HCT116 (cell line): Measurements from ENCODE around the gene ALDH1A2. TPM values are rescaled to one million over a fixed set of nuclear protein-coding genes. Genes with fewer than 3 reads are reported as not detected.

ENCODE experiments used
- ATAC-seq: fragments of 200-7000 bp; cut with Tn5 transposase; 2 replicates; pipeline ENCODE4 v1.9.1; 2020; ENCODE audit warnings: mild to moderate bottlenecking, moderate library complexity
- BruUV-seq: library from RNA; stranded (reverse); fragments of 400-500 nt; replicated peaks from 2 replicates; lab custom pipeline; 2021; lab: Mats Ljungman, UMichigan
- CTCF ChIA-PET: fragments of 300-600 bp; sonication (Branson Sonifier 250); formaldehyde crosslinking; loops from one replicate; lab custom pipeline; 2021; ENCODE audit warnings: antibody characterized with exemption; lab: Charles Lee
- POLR2A ChIA-PET: fragments of 300-600, 350-600 bp; sonication (Branson Sonifier 250); formaldehyde crosslinking; loops from one replicate; lab custom pipeline; 2021; ENCODE audit warnings: antibody characterized with exemption; lab: Charles Lee
- RAD21 ChIA-PET, 2 experiments: fragments of 300-600 bp; sonication (Branson Sonifier 250); formaldehyde crosslinking; loops; one replicate each; lab custom pipeline; 2023; ENCODE audit warnings: low total read pairs in 2 of 2; ENCODE audit not compliant: uncharacterized antibody in 2 of 2, unreplicated experiment in 2 of 2, low non-redundant PET in 1 of 2; lab: Charles Lee
- DNase-seq: peaks from one replicate; pipeline ENCODE4 v3.0.0-alpha.2; 2010; ENCODE audit warnings: low read depth, low spot score
- H2AFZ ChIP-seq: fragments of 200-600 bp; shearing (Covaris generic), sonication (generic); 2 replicates; pipeline ENCODE4 v1.6.1; 2017; ENCODE audit warnings: low read depth, mixed run types, mixed read lengths, antibody characterized with exemption, low read length; ENCODE audit not compliant: poor library complexity, severe bottlenecking
- H3K27ac ChIP-seq: 2 replicates; pipeline ENCODE4 v1.5.1; 2012; ENCODE audit warnings: low read depth, low read length
- H3K27me3 ChIP-seq: fragments of 200-600 bp; sonication (generic); 2 replicates; pipeline ENCODE4 v1.6.1; 2016; ENCODE audit warnings: mixed run types, low read length, mixed read lengths; ENCODE audit not compliant: insufficient read depth
- H3K36me3 ChIP-seq, 2 experiments: fragments of 200-500 bp in 1 of 2; fragments of 200-600 bp in 1 of 2; sonication (Bioruptor generic) in 1 of 2; sonication (generic) in 1 of 2; 2 replicates each; pipeline versions ENCODE4 v1.5.1 to v1.6.1; 2014 to 2016; ENCODE audit warnings: low read length in 2 of 2, inconsistent platforms in 1 of 2, mixed read lengths in 1 of 2, mixed run types in 1 of 2; ENCODE audit not compliant: insufficient read depth in 2 of 2, control insufficient read depth in 1 of 2
- H3K4me1 ChIP-seq, 2 experiments: fragments of 200-600 bp in 1 of 2; sonication (generic) in 1 of 2; 2 replicates each; pipeline versions ENCODE4 v1.5.1 to v1.6.1; 2012 to 2017; ENCODE audit warnings: low read length in 2 of 2, inconsistent platforms in 1 of 2, mild to moderate bottlenecking in 1 of 2, mixed read lengths in 1 of 2, mixed run types in 1 of 2, moderate library complexity in 1 of 2; ENCODE audit not compliant: insufficient read depth in 2 of 2, control insufficient read depth in 1 of 2
- H3K4me2 ChIP-seq: fragments of 200-600 bp; sonication (generic); 2 replicates; pipeline ENCODE4 v1.6.1; 2017; ENCODE audit warnings: mixed run types, low read length, mixed read lengths
- H3K4me3 ChIP-seq, 2 experiments: fragments of 200-600 bp in 1 of 2; sonication (generic) in 1 of 2; replicated peaks in 1 of 2; 2 replicates each; pipeline ENCODE4 v1.5.1; 2011 to 2016; ENCODE audit warnings: low read length in 2 of 2, control low read depth in 1 of 2, low read depth in 1 of 2, mild to moderate bottlenecking in 1 of 2, mixed read lengths in 1 of 2, mixed run types in 1 of 2
- H3K79me2 ChIP-seq: fragments of 200-600 bp; sonication (generic); 2 replicates; pipeline ENCODE4 v1.6.1; 2017; ENCODE audit warnings: mild to moderate bottlenecking, mixed run types, low read length, moderate library complexity, mixed read lengths; ENCODE audit not compliant: insufficient read depth
- H3K9ac ChIP-seq: fragments of 200-600 bp; sonication (generic); 2 replicates; pipeline ENCODE4 v1.6.1; 2016; ENCODE audit warnings: low read length, mixed read lengths
- H3K9me2 ChIP-seq: fragments of 200-600 bp; sonication (generic), shearing (Covaris generic); 2 replicates; pipeline ENCODE4 v1.6.1; 2017; ENCODE audit warnings: mixed run types, mild to moderate bottlenecking, moderate library complexity; ENCODE audit not compliant: insufficient read depth
- H3K9me3 ChIP-seq, 2 experiments: fragments of 200-500 bp in 1 of 2; fragments of 200-600 bp in 1 of 2; sonication (Bioruptor generic) in 1 of 2; sonication (generic) in 1 of 2; 2 replicates each; pipeline ENCODE4 v1.6.1; 2014 to 2017; ENCODE audit warnings: low read length in 2 of 2, mixed read lengths in 2 of 2, inconsistent platforms in 1 of 2, low read depth in 1 of 2, mild to moderate bottlenecking in 1 of 2, mixed run types in 1 of 2, moderate library complexity in 1 of 2; ENCODE audit not compliant: control insufficient read depth in 1 of 2, insufficient read depth in 1 of 2
- H4K20me1 ChIP-seq: fragments of 200-600 bp; sonication (generic), shearing (Covaris generic); 2 replicates; pipeline ENCODE4 v1.6.1; 2017; ENCODE audit warnings: mixed run types, mild to moderate bottlenecking, moderate library complexity; ENCODE audit not compliant: insufficient read depth
- CEBPB ChIP-seq: IDR thresholded peaks from 2 replicates; pipeline ENCODE4 v1.6.1; 2012; ENCODE audit warnings: low read depth
- EGR1 ChIP-seq: IDR thresholded peaks from 2 replicates; pipeline ENCODE4 v1.6.1; 2012; ENCODE audit warnings: low read depth
- ELF1 ChIP-seq: IDR thresholded peaks from 2 replicates; pipeline ENCODE4 v1.6.1; 2012; ENCODE audit warnings: low read depth, borderline replicate concordance
- EZH2 ChIP-seq: fragments of 200-600 bp; sonication (generic); IDR thresholded peaks from 2 replicates; pipeline ENCODE4 v1.6.1; 2017; ENCODE audit warnings: antibody characterized with exemption, mixed run types
- EZH2phosphoT487 ChIP-seq: fragments of 200-600 bp; IDR thresholded peaks from 2 replicates; pipeline ENCODE4 v1.6.1; 2018; ENCODE audit warnings: antibody characterized with exemption, borderline replicate concordance
- FOSL1 ChIP-seq: IDR thresholded peaks from 2 replicates; pipeline ENCODE4 v1.6.1; 2012; ENCODE audit warnings: low read depth
- SIN3A ChIP-seq: IDR thresholded peaks from 2 replicates; pipeline ENCODE4 v1.6.1; 2012; ENCODE audit warnings: low read depth
- SRF ChIP-seq: IDR thresholded peaks from 2 replicates; pipeline ENCODE4 v1.6.1; 2012; ENCODE audit warnings: low read depth
- ZFX ChIP-seq: fragments of 450-650 bp; IDR thresholded peaks from 2 replicates; pipeline ENCODE4 v1.6.1; 2017
- intact Hi-C: fragments of 100-400 bp; cut with micrococcal nuclease; formaldehyde crosslinking; loops from 2 replicates; pipeline ENCODE4 v1.10.0; 2022
- total RNA-seq: library from RNA; stranded (reverse); gene quantifications from one replicate; pipeline ENCODE4 v1.2.1, GENCODE V29; 2021; ENCODE audit not compliant: unreplicated experiment
- TF ChIP-seq, protein P1 (sequence below): IDR thresholded peaks from 2 replicates; pipeline ENCODE4 v1.6.1; 2012
- TF ChIP-seq, protein P2 (sequence below): IDR thresholded peaks from 2 replicates; pipeline ENCODE4 v1.6.1; 2012
- TF ChIP-seq, protein P3 (sequence below), 3 experiments: fragments of 200-600 bp in 1 of 3; sonication (generic) in 1 of 3; IDR thresholded peaks in 2 of 3; conservative IDR thresholded peaks in 1 of 3; 2 replicates each; pipeline ENCODE4 v1.5.1; 2012 to 2017; ENCODE audit warnings: low read depth in 2 of 3, low read length in 2 of 3, antibody characterized with exemption in 1 of 3, borderline replicate concordance in 1 of 3, control low read depth in 1 of 3, mild to moderate bottlenecking in 1 of 3, mixed read lengths in 1 of 3, mixed run types in 1 of 3, moderate library complexity in 1 of 3; ENCODE audit not compliant: insufficient read depth in 1 of 3
- TF ChIP-seq, protein P4 (sequence below): IDR thresholded peaks from 2 replicates; pipeline ENCODE4 v1.6.1; 2011; ENCODE audit warnings: mild to moderate bottlenecking, low read length, moderate library complexity; ENCODE audit not compliant: insufficient replicate concordance; ENCODE audit errors: extremely low read depth

Gene ALDH1A2
- total RNA-seq, 1 experiment from 2014 or later, result 1.7 TPM

DNA sequence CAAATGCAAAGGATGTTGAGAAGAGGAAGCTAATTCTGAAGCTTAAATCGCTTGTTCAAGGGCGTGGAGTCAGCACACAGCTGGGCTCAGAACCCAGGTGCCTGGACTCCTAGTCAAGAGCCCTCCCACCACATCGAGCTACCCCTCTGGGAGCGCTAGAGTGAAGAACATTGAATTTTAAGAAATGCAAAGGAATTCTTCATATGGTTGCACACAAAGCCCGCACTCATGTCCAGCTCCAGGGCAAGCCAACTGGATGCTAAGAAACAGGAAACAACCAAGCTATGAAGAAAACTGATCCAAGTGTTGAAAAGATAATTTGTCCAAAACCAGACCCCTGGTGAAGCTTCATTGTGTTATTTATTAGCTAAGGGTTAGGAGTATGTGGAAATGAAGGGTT lies 122.3 kb downstream of the ALDH1A2 start:
- ATAC-seq, result no peak
- H3K4me3 ChIP-seq, result no peak overlapping the region
- H3K27me3 ChIP-seq, result no peaks in the 10 kb centered on the region
- no peaks in the 10 kb centered on the region for H3K9me3 ChIP-seq
- intact Hi-C loops, result no loop called here
- ChIA-PET CTCF (no interaction called here), RAD21 (no interaction called here)
- BruUV-seq, result no TSS peak
- H3K9ac ChIP-seq, result no peak overlapping the region
- H3K9me2 ChIP-seq, result no peaks in the 10 kb centered on the region
- no peak overlapping the region for H3K4me2 ChIP-seq
- no peak overlapping the region for H3K27ac ChIP-seq
- H3K4me1 ChIP-seq, result no peaks in the 10 kb centered on the region
- H2AFZ ChIP-seq, result no peak overlapping the region
- no peaks in the 10 kb centered on the region for H3K36me3 ChIP-seq
- no peaks in the 10 kb centered on the region for H3K79me2 ChIP-seq
- no peaks in the 10 kb centered on the region for H4K20me1 ChIP-seq
- no peak for TF ChIP-seq EZH2phosphoT487
- TF ChIP-seq, protein P1, sequence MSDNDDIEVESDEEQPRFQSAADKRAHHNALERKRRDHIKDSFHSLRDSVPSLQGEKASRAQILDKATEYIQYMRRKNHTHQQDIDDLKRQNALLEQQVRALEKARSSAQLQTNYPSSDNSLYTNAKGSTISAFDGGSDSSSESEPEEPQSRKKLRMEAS, result no peak
- TF ChIP-seq, protein P2, sequence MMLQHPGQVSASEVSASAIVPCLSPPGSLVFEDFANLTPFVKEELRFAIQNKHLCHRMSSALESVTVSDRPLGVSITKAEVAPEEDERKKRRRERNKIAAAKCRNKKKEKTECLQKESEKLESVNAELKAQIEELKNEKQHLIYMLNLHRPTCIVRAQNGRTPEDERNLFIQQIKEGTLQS, result no peak
- TF ChIP-seq SRF, result no peak
- no peak for TF ChIP-seq ELF1
- no peak for TF ChIP-seq ZFX
- no peak for TF ChIP-seq SIN3A
- TF ChIP-seq, protein P3, sequence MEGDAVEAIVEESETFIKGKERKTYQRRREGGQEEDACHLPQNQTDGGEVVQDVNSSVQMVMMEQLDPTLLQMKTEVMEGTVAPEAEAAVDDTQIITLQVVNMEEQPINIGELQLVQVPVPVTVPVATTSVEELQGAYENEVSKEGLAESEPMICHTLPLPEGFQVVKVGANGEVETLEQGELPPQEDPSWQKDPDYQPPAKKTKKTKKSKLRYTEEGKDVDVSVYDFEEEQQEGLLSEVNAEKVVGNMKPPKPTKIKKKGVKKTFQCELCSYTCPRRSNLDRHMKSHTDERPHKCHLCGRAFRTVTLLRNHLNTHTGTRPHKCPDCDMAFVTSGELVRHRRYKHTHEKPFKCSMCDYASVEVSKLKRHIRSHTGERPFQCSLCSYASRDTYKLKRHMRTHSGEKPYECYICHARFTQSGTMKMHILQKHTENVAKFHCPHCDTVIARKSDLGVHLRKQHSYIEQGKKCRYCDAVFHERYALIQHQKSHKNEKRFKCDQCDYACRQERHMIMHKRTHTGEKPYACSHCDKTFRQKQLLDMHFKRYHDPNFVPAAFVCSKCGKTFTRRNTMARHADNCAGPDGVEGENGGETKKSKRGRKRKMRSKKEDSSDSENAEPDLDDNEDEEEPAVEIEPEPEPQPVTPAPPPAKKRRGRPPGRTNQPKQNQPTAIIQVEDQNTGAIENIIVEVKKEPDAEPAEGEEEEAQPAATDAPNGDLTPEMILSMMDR (IDR thresholded peaks at IDR 0.05 in 2 of 3, conservative IDR thresholded peaks at IDR 0.05 in 1 of 3; ENCODE audit: borderline replicate concordance in 1 of 3, insufficient read depth in 1 of 3, low read depth in 2 of 3, low read length in 2 of 3), result no peak
- TF ChIP-seq CEBPB, result no peak
- TF ChIP-seq, protein P4, sequence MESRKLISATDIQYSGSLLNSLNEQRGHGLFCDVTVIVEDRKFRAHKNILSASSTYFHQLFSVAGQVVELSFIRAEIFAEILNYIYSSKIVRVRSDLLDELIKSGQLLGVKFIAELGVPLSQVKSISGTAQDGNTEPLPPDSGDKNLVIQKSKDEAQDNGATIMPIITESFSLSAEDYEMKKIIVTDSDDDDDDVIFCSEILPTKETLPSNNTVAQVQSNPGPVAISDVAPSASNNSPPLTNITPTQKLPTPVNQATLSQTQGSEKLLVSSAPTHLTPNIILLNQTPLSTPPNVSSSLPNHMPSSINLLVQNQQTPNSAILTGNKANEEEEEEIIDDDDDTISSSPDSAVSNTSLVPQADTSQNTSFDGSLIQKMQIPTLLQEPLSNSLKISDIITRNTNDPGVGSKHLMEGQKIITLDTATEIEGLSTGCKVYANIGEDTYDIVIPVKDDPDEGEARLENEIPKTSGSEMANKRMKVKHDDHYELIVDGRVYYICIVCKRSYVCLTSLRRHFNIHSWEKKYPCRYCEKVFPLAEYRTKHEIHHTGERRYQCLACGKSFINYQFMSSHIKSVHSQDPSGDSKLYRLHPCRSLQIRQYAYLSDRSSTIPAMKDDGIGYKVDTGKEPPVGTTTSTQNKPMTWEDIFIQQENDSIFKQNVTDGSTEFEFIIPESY, result no peak
- TF ChIP-seq EGR1, result no peak
- TF ChIP-seq EZH2, result no peak
- TF ChIP-seq FOSL1, result no peak
- TF ChIP-seq, all 23 proteins: peak for 0
- no peak for DNase-seq
- POLR2A ChIA-PET, result no interaction called here
